GM12874 (cell line): Measurements from ENCODE around the gene FBXL12.

ENCODE experiments used
- CTCF ChIP-seq: IDR thresholded peaks from 2 replicates; pipeline ENCODE4 v1.5.1; 2011; ENCODE audit warnings: low read depth, mild to moderate bottlenecking, control low read depth, low read length, moderate library complexity; ENCODE audit not compliant: insufficient read depth

FBXL12 gene

DNA sequence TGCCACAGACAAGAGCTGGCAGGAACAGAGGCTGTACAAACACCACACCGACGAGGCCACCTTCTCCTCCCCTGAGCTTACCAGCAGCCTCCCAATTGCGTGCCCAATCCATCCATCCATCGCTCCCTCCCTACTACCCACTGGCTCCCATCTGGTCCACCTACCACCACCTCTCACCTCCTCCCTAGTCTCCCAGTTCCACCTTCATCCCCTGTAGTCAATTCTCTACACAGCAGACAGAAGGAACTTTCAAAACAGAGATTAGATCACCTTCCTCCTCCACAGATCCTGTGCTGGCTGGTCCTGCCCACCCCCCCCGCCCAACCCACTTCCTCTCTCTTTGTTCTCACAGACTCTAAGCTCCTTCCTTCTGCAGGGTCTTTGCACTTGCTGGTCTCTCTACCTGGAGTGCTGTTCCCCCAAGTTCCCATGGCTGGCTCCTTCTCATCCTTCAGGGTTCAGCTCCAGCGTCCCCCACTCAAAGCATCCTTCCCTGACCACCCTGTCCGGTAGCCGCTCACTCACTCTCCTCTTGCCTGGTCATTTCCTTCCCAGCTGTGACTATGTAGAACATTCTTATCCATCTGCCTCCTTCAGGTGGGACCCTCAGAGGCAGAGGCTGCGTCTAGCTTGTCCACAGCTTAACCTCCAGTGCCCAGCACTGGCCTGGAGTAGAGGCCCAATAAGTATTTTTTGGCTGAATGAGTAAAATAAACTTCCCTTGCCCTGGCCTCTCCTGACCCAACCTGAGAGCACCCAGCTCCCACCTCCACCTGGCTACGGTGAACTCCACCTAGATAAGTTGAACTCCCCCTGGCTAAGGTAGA is 39.3 kb upstream of the FBXL12 start:
- TF ChIP-seq CTCF = no peak

DNA sequence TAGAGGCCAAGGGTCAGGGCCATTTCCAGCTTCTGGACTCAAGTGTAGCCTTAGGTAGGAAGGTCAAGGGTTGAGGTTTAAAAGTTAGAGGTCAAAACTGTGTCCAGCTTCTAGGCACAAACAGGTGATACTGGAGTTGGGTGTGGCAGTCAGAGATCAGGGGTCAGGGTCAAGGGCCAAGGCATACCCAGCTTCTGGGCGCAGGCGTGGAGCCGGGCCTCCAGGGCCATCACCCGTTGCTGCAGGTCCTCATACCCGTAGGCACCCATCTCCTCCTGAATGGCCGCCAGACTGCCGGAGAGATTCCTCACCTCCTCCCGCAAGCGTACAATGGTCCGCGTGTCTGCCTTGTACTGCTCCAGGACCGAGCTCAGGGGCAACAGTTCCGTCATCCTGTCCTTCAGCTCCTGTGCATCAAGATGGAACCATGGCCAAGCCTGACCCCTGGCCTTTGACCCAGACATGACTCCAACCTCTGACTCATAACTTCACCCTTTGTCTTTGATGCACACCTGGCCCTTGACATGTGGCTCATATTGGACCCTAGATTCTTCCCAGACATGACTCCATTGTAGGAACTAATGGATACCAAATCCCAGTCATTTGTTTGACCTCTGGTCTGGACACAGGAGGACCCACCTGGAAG is 38.3 kb upstream of the FBXL12 start:
- no peak for TF ChIP-seq CTCF

GRCh38 chr19:9856609-9857008 is 37.7 kb upstream of the FBXL12 start:
- TF ChIP-seq CTCF = no peak

- TF ChIP-seq CTCF = no peak
These were observed 35.5 kb upstream of the FBXL12 start for GRCh38 chr19:9854282-9854846.

DNA sequence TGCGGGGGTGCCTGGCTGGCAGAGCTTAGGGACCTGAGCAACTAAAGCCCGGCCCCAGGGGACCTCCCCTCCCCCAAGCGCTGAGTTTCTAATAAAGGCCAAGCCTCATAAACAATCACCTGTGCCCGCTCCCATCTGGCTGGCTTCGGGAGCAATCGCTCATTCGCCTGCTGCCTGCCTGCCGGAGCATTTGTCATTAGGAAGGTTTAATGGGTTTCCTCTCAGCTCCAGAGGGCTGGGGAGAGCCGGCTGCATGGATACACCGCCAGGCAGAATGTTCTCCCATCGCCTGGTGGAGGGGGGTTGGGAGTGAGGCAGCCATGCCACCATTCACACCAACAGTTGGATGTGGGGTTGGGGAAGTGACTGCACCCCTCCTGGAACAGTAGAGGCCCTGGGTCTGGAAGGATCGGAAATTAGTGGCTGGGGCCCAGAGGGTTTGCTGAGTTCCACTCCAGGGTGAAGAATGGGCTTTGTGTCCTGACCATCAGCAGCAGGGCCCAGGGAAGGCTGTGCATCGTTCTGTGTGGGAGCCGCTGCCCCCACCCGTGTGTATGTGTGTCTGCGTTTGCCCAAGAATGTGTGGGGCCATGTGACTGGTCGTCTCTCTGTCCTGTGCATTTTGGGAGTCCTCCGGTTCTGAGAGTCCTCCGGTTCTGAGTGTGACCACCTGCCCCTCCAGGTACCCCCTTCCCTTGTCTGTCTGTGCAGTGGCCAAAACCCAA is 31.5 kb upstream of the FBXL12 start:
- TF ChIP-seq CTCF = no peak

- TF ChIP-seq CTCF = no peak
These were observed 30.9 kb upstream of the FBXL12 start for GRCh38 chr19:9849791-9850190.

GRCh38 chr19:9848762-9849161 is 29.9 kb upstream of the FBXL12 start:
- TF ChIP-seq CTCF = no peak
